ENCODE measurements around the gene ENO2.
A peak's percentile ranks its signal among the peaks of the same experiment; 100 is the strongest.
"Not testable (repeated sequence)": the region's sequence is repeated elsewhere in the genome, so short reads cannot be mapped to it uniquely, and the experiment has no call there.

Gene ENO2

GRCh38 chr12:6873094-6874014 lies 41.0 kb upstream of the ENO2 start, which contains the start of gene SPSB2:
TSS of gene SPSB2 (minus strand) at chr12:6873303. CDS start at chr12:6872901, 402 bp downstream.
- Histone ChIP-seq H3K4me3 (ENCODE audit: low read depth, low read length) (peak within 1 kb of the TSS; percentile 84), H3K36me3 (replicated peaks) (peaks cover 21% of the 10 kb centered on the region), H3K27me3 (replicated peaks) (no peaks in the 10 kb centered on the region), H3K27ac (peak within 1 kb of the TSS; percentile 15)
- in situ Hi-C loops (cut with HindIII; ENCODE audit: low pct_ligation_motif_present, low sequenced_read_pairs): no loop called here
- peak; percentile 93 for DNase-seq
- TF ChIP-seq CTCF (IDR thresholded peaks at IDR 0.05; ENCODE audit: low read depth, low read length, missing control alignments): no peak

GRCh38 chr12:6874015-6874368 lies 40.4 kb upstream of the ENO2 start:
- H3K36me3 ChIP-seq (replicated peaks): peaks cover 21% of the 10 kb centered on the region
- H3K27me3 ChIP-seq (replicated peaks); DNase-seq; H3K27ac ChIP-seq; in situ Hi-C loops (cut with HindIII; ENCODE audit: low pct_ligation_motif_present, low sequenced_read_pairs): not testable (repeated sequence)
- H3K4me3 ChIP-seq (ENCODE audit: low read depth, low read length): peak overlapping the region; percentile 84

- in situ Hi-C loops (cut with HindIII; ENCODE audit: low pct_ligation_motif_present, low sequenced_read_pairs); H3K27me3 ChIP-seq (replicated peaks); H3K36me3 ChIP-seq (replicated peaks); H3K4me3 ChIP-seq (ENCODE audit: low read depth, low read length); DNase-seq; H3K27ac ChIP-seq: not testable (repeated sequence)
Measured at GRCh38 chr12:6879824-6880223, 34.6 kb upstream of the ENO2 start.

- in situ Hi-C loops (cut with HindIII; ENCODE audit: low pct_ligation_motif_present, low sequenced_read_pairs): no loop called here
- Histone ChIP-seq H3K27me3 (replicated peaks) (no peaks in the 10 kb centered on the region), H3K27ac (no peak overlapping the region), H3K4me3 (ENCODE audit: low read depth, low read length) (no peak overlapping the region), H3K36me3 (replicated peaks) (peaks cover 2% of the 10 kb centered on the region)
- no peak for TF ChIP-seq CTCF (IDR thresholded peaks at IDR 0.05; ENCODE audit: low read depth, low read length, missing control alignments)
- DNase-seq: no peak
Measured at GRCh38 chr12:6883252-6883651, 31.1 kb upstream of the ENO2 start.

DNA sequence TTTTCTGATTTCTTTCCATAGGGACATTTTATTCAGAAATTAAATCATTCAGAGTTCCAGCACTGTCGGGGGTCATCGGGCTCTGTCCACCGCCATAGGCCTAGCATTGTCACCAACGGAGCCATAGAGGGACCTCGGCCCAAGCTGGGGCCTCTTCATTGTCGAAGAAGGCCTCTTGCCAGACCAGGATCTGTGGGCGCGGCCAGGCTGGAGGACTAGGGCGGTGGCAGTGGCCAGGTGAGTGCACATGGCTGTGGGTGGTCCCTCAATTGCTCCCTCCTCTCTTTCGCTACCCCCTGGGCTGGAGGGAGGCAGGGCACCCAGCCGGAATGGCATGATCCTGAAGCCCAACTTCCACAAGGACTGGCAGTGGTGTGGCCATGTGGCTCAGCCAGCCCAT lies 30.7 kb upstream of the ENO2 start:
- Histone ChIP-seq H3K27ac (no peak overlapping the region), H3K36me3 (replicated peaks) (peaks cover 2% of the 10 kb centered on the region), H3K27me3 (replicated peaks) (no peaks in the 10 kb centered on the region), H3K4me3 (ENCODE audit: low read depth, low read length) (no peak overlapping the region)
- DNase-seq: no peak
- in situ Hi-C loops (cut with HindIII; ENCODE audit: low pct_ligation_motif_present, low sequenced_read_pairs): no loop called here
- TF ChIP-seq CTCF (IDR thresholded peaks at IDR 0.05; ENCODE audit: low read depth, low read length, missing control alignments): no peak

GRCh38 chr12:6884539-6884938 lies 29.8 kb upstream of the ENO2 start:
- no peak overlapping the region for H3K4me3 ChIP-seq (ENCODE audit: low read depth, low read length)
- TF ChIP-seq CTCF (IDR thresholded peaks at IDR 0.05; ENCODE audit: low read depth, low read length, missing control alignments): no peak
- H3K27ac ChIP-seq: no peak overlapping the region
- peaks cover 2% of the 10 kb centered on the region for H3K36me3 ChIP-seq (replicated peaks)
- in situ Hi-C loops (cut with HindIII; ENCODE audit: low pct_ligation_motif_present, low sequenced_read_pairs): no loop called here
- DNase-seq: no peak
- no peaks in the 10 kb centered on the region for H3K27me3 ChIP-seq (replicated peaks)

DNA sequence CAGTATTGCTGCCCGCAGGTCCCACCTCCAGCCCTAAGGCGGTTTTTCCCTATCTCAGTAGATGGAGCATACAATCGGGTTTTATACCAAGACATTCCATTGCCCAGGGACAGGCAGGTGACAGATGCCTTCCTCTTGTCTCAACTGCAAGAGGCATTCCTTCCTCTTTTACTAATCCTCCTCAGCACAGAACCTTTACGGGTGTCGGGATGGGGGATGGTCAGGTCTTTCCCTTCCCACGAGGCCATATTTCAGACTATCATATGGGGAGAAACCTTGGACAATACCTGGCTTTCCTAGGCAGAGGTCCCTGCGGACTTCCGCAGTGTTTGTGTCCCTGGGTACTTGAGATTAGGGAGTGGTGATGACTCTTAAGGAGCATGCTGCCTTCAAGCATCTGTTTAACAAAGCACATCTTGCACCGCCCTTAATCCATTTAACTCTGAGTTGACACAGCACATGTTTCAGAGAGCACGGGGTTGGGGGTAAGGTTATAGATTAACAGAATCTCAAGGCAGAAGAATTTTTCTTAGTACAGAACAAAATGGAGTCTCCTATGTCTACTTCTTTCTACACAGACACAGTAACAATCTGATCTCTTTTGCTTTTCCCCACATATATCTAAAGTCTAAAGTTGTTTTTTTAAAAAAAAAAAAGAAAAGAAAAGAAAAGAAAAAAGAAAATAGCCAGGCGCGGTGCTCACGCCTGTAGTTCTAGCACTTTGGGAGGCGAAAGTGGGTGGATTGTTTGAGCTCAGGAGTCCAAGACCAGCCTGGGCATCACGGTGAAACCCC lies 28.0 kb upstream of the ENO2 start:
- H3K27me3 ChIP-seq (replicated peaks); H3K27ac ChIP-seq; H3K4me3 ChIP-seq (ENCODE audit: low read depth, low read length); DNase-seq; H3K36me3 ChIP-seq (replicated peaks); in situ Hi-C loops (cut with HindIII; ENCODE audit: low pct_ligation_motif_present, low sequenced_read_pairs): not testable (repeated sequence)
